COLO668 (cell line): ENCODE data around the gene MUSK.
"Not testable (repeated sequence)": the region's sequence is repeated elsewhere in the genome, so short reads cannot be mapped to it uniquely, and the experiment has no call there.

Source experiments
- DNase-seq: peaks from one replicate; lab custom pipeline; 2025; ENCODE audit not compliant: unreplicated experiment; lab: John Stamatoyannopoulos, UW

Gene MUSK

GRCh38 chr9:110755179-110755578 is 86.6 kb downstream of the MUSK start:
- DNase-seq, result no peak

- DNase-seq, result no peak
Measured at GRCh38 chr9:110758201-110758600, 89.6 kb downstream of the MUSK start.

GRCh38 chr9:110762783-110763182 is 94.2 kb downstream of the MUSK start:
- no peak for DNase-seq

- DNase-seq, result no peak
Measured at GRCh38 chr9:110763568-110763967, 95.0 kb downstream of the MUSK start.

GRCh38 chr9:110764006-110764405 is 95.4 kb downstream of the MUSK start:
- no peak for DNase-seq

GRCh38 chr9:110765926-110766325 is 97.3 kb downstream of the MUSK start:
- no peak for DNase-seq

GRCh38 chr9:110767559-110768063 is 99.0 kb downstream of the MUSK start:
- DNase-seq, result no peak

- DNase-seq, result no peak
Measured at GRCh38 chr9:110768886-110769285, 100.3 kb downstream of the MUSK start.

- DNase-seq, result no peak
Measured at GRCh38 chr9:110769667-110770066, 101.1 kb downstream of the MUSK start.

- no peak for DNase-seq
Measured at GRCh38 chr9:110775724-110776123, 107.1 kb downstream of the MUSK start.

GRCh38 chr9:110776221-110776620 is 107.6 kb downstream of the MUSK start:
- DNase-seq, result no peak

GRCh38 chr9:110777196-110777875 is 108.7 kb downstream of the MUSK start:
- no peak for DNase-seq

- DNase-seq, result no peak
Measured at GRCh38 chr9:110777876-110778215, 109.3 kb downstream of the MUSK start.

- no peak for DNase-seq
Measured at GRCh38 chr9:110782701-110783100, 114.1 kb downstream of the MUSK start.

GRCh38 chr9:110784309-110784708 is 115.7 kb downstream of the MUSK start:
- no peak for DNase-seq

- no peak for DNase-seq
Measured at GRCh38 chr9:110785166-110785565, 116.6 kb downstream of the MUSK start.

- DNase-seq, result not testable (repeated sequence)
Measured at GRCh38 chr9:110788396-110788795, 119.8 kb downstream of the MUSK start.

- DNase-seq, result no peak
Measured at GRCh38 chr9:110788871-110789270, 120.3 kb downstream of the MUSK start.

- no peak for DNase-seq
Measured at GRCh38 chr9:110797611-110798010, 129.0 kb downstream of the MUSK start.

GRCh38 chr9:110799396-110799795 is 130.8 kb downstream of the MUSK start:
- DNase-seq, result no peak

GRCh38 chr9:110801426-110801825 is 132.8 kb downstream of the MUSK start:
- no peak for DNase-seq

GRCh38 chr9:110802416-110803035 is 133.9 kb downstream of the MUSK start:
- no peak for DNase-seq
